DOHH2 (cell line): ENCODE results near the gene DBN1.

ENCODE experiments used
- EZH2phosphoT487 ChIP-seq: fragments of 200-600 bp; sonication (generic); IDR thresholded peaks from 2 replicates; pipeline ENCODE4 v1.6.1; 2017; ENCODE audit warnings: borderline replicate concordance, mild to moderate bottlenecking, antibody characterized with exemption, low read length, moderate library complexity, mixed read lengths
- TF ChIP-seq, protein P1 (sequence below): fragments of 200-600 bp; sonication (generic); IDR thresholded peaks from one replicate; pipeline ENCODE4 v1.5.1; 2014; ENCODE audit warnings: antibody characterized with exemption, mild to moderate bottlenecking, low read depth, low read length; ENCODE audit not compliant: poor library complexity, severe bottlenecking

DNA sequence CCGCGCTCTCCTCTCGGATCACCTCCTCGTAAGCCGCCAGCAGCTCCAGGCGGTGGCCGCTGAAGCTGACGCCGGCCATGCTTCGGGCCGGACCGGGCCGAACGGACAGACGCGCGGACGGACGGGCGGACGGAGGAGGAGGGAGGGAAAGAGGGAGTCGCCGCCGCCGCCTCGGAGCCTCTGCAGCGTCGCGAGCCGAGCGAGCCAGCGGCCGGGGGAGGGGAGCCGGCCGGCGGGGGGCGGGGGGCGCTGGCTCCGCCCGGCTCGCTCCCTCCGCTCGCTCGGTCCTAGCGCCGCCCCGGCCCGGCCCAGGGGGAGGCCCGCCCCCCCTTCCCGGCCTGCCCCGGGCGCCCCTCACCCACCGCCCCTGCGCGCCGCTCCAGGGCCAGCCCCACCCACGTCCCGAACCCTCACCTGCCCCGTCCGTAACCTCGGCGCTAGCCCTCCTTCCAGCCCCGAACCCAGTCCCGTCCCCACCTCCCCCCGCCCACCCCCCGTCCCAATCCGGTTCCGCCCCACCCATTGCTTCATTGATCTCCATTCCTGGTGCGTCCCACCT, at the start of gene DBN1:
- TF ChIP-seq, protein P1, sequence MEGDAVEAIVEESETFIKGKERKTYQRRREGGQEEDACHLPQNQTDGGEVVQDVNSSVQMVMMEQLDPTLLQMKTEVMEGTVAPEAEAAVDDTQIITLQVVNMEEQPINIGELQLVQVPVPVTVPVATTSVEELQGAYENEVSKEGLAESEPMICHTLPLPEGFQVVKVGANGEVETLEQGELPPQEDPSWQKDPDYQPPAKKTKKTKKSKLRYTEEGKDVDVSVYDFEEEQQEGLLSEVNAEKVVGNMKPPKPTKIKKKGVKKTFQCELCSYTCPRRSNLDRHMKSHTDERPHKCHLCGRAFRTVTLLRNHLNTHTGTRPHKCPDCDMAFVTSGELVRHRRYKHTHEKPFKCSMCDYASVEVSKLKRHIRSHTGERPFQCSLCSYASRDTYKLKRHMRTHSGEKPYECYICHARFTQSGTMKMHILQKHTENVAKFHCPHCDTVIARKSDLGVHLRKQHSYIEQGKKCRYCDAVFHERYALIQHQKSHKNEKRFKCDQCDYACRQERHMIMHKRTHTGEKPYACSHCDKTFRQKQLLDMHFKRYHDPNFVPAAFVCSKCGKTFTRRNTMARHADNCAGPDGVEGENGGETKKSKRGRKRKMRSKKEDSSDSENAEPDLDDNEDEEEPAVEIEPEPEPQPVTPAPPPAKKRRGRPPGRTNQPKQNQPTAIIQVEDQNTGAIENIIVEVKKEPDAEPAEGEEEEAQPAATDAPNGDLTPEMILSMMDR: no peak
- no peak for TF ChIP-seq EZH2phosphoT487
